ENCODE data around the gene GUCY1A1. TPM values are rescaled to one million over a fixed set of nuclear protein-coding genes. Genes with fewer than 3 reads are reported as not detected.

GUCY1A1 gene
- total and polyA plus RNA-seq, 2 donors from 2014 or later = 6.9 to 64.6 TPM

DNA sequence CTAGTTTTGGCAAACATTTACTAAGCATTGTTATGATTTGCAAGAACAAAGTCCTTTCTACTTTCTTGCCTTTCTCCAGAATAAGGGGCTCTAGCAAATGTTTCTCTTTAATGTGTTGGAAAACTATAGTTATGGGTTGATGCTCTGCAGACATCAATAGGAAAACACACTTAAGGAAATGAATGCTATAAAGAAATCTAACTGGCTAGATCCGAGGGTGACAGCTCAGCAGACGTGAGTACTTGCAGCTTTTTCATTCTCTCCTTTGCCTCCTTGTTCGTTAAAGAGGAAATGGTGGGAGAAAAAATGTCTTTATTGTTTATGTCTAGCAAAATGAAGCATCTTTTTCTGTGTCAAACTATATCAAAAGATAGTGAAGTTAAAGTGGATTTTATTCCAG is 98.5 kb downstream of the GUCY1A1 start:
- Histone ChIP-seq H3K36me3 (ENCODE audit: control insufficient read depth in 2 of 3, insufficient read depth in 3 of 3, low read length in 3 of 3) (no peaks in the 10 kb centered on the region), H3K9me3 (ENCODE audit: control insufficient read depth in 2 of 3, insufficient read depth in 1 of 3, low read length in 3 of 3) (no peaks in the 10 kb centered on the region), H3K4me3 (ENCODE audit: low read length in 3 of 3) (no peak overlapping the region), H3K27ac (ENCODE audit: low read depth in 2 of 2, low read length in 2 of 2) (no peak overlapping the region), H3K4me1 (ENCODE audit: control insufficient read depth in 2 of 3, insufficient read depth in 2 of 3, low read depth in 1 of 3, low read length in 3 of 3) (peaks cover 0 to 2% (median 0%) of the 10 kb centered on the region in 3 donors), H3K9ac (ENCODE audit: low read length in 3 of 3) (no peak overlapping the region), H3K27me3 (ENCODE audit: control insufficient read depth, insufficient read depth, low read length) (no peaks in the 10 kb centered on the region)
- DNase-seq (peak in 1 of 5 donors; percentile 65), FAIRE-seq (no peak)
- no peak for TF ChIP-seq CTCF (IDR thresholded peaks at IDR 0.05; ENCODE audit: borderline replicate concordance, extremely low read depth, insufficient read depth)
- intact Hi-C loops (cut with DNase I) = no loop called here

DNA sequence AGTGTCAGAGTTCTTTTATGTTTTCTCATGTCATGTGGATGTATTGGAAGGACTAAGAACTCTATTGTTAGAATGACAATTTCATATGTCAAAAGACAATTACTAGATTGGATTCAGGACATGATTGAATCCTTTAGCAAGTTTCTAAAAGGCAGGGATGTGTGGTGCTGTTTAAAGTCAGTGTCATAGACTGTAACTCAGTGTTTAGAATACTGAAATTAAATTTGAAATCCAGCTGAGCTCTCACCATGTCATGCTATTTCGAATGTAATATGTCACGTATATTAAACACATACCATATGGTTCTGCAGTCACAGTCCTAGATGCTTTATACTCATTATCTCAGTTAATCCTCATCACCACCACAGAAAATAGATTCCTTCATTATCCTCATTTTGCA is 100.0 kb downstream of the GUCY1A1 start:
- Histone ChIP-seq H3K27me3 (ENCODE audit: control insufficient read depth, insufficient read depth, low read length) (no peaks in the 10 kb centered on the region), H3K36me3 (ENCODE audit: control insufficient read depth in 2 of 3, insufficient read depth in 3 of 3, low read length in 3 of 3) (no peaks in the 10 kb centered on the region), H3K4me3 (ENCODE audit: low read length in 3 of 3) (no peak overlapping the region), H3K27ac (ENCODE audit: low read depth in 2 of 2, low read length in 2 of 2) (no peak overlapping the region), H3K4me1 (ENCODE audit: control insufficient read depth in 2 of 3, insufficient read depth in 2 of 3, low read depth in 1 of 3, low read length in 3 of 3) (peaks cover 0 to 2% (median 0%) of the 10 kb centered on the region in 3 donors), H3K9me3 (ENCODE audit: control insufficient read depth in 2 of 3, insufficient read depth in 1 of 3, low read length in 3 of 3) (no peaks in the 10 kb centered on the region), H3K9ac (ENCODE audit: low read length in 3 of 3) (no peak overlapping the region)
- no peak for FAIRE-seq
- DNase-seq = no peak
- intact Hi-C loops (cut with DNase I) = no loop called here
- no peak for TF ChIP-seq CTCF (IDR thresholded peaks at IDR 0.05; ENCODE audit: borderline replicate concordance, extremely low read depth, insufficient read depth)

GRCh38 chr4:155768370-155768769 is 101.7 kb downstream of the GUCY1A1 start:
- no peak for TF ChIP-seq CTCF (IDR thresholded peaks at IDR 0.05; ENCODE audit: borderline replicate concordance, extremely low read depth, insufficient read depth)
- no peaks in the 10 kb centered on the region for H3K36me3 ChIP-seq (ENCODE audit: control insufficient read depth in 2 of 3, insufficient read depth in 3 of 3, low read length in 3 of 3)
- no peak overlapping the region for H3K27ac ChIP-seq (ENCODE audit: low read depth in 2 of 2, low read length in 2 of 2)
- H3K27me3 ChIP-seq (ENCODE audit: control insufficient read depth, insufficient read depth, low read length) = no peaks in the 10 kb centered on the region
- FAIRE-seq (no peak), DNase-seq (no peak)
- H3K9me3 ChIP-seq (ENCODE audit: control insufficient read depth in 2 of 3, insufficient read depth in 1 of 3, low read length in 3 of 3) = no peaks in the 10 kb centered on the region
- intact Hi-C loops (cut with DNase I) = no loop called here
- H3K4me1 ChIP-seq (ENCODE audit: control insufficient read depth in 2 of 3, insufficient read depth in 2 of 3, low read depth in 1 of 3, low read length in 3 of 3) = no peaks in the 10 kb centered on the region
- H3K4me3 ChIP-seq (ENCODE audit: low read length in 3 of 3) = no peak overlapping the region
- H3K9ac ChIP-seq (ENCODE audit: low read length in 3 of 3) = no peak overlapping the region

GRCh38 chr4:155769090-155769489 is 102.4 kb downstream of the GUCY1A1 start:
- DNase-seq (no peak), FAIRE-seq (no peak)
- Histone ChIP-seq H3K27ac (ENCODE audit: low read depth in 2 of 2, low read length in 2 of 2) (no peak overlapping the region), H3K4me3 (ENCODE audit: low read length in 3 of 3) (no peak overlapping the region), H3K9me3 (ENCODE audit: control insufficient read depth in 2 of 3, insufficient read depth in 1 of 3, low read length in 3 of 3) (no peaks in the 10 kb centered on the region), H3K9ac (ENCODE audit: low read length in 3 of 3) (no peak overlapping the region), H3K36me3 (ENCODE audit: control insufficient read depth in 2 of 3, insufficient read depth in 3 of 3, low read length in 3 of 3) (no peaks in the 10 kb centered on the region), H3K27me3 (ENCODE audit: control insufficient read depth, insufficient read depth, low read length) (no peaks in the 10 kb centered on the region), H3K4me1 (ENCODE audit: control insufficient read depth in 2 of 3, insufficient read depth in 2 of 3, low read depth in 1 of 3, low read length in 3 of 3) (no peaks in the 10 kb centered on the region)
- intact Hi-C loops (cut with DNase I) = no loop called here
- TF ChIP-seq CTCF (IDR thresholded peaks at IDR 0.05; ENCODE audit: borderline replicate concordance, extremely low read depth, insufficient read depth) = no peak
